Measurements from ENCODE around the gene NUCKS1.

NUCKS1 gene

DNA sequence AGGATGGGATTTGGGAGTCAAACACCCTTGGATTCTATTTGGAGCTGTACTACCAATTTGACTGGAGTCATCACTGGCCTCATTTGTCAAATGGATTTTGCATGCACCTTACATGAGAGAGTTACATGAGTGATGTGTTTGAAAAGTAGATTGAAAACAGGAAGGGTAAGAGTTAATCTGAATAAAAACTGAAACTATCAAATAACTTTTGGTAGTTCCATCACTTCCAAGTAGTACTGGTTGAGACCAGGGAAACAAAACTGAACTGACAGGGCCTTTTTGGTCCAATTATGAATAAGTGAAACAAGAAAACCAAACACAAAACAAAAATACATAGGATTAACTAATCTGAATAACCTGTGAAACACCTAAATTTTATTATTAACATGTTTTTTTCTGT is 30.2 kb downstream of the NUCKS1 start:
- no peak overlapping the region for H3K4me3 ChIP-seq (ENCODE audit: low read depth, low read length)
- in situ Hi-C loops (cut with HindIII; ENCODE audit: low sequenced_read_pairs) = no loop called here
- DNase-seq (ENCODE audit: low read depth) = no peak
- TF ChIP-seq, protein P1, sequence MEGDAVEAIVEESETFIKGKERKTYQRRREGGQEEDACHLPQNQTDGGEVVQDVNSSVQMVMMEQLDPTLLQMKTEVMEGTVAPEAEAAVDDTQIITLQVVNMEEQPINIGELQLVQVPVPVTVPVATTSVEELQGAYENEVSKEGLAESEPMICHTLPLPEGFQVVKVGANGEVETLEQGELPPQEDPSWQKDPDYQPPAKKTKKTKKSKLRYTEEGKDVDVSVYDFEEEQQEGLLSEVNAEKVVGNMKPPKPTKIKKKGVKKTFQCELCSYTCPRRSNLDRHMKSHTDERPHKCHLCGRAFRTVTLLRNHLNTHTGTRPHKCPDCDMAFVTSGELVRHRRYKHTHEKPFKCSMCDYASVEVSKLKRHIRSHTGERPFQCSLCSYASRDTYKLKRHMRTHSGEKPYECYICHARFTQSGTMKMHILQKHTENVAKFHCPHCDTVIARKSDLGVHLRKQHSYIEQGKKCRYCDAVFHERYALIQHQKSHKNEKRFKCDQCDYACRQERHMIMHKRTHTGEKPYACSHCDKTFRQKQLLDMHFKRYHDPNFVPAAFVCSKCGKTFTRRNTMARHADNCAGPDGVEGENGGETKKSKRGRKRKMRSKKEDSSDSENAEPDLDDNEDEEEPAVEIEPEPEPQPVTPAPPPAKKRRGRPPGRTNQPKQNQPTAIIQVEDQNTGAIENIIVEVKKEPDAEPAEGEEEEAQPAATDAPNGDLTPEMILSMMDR (IDR thresholded peaks at IDR 0.05; ENCODE audit: low read depth, low read length, missing control alignments) = no peak

DNA sequence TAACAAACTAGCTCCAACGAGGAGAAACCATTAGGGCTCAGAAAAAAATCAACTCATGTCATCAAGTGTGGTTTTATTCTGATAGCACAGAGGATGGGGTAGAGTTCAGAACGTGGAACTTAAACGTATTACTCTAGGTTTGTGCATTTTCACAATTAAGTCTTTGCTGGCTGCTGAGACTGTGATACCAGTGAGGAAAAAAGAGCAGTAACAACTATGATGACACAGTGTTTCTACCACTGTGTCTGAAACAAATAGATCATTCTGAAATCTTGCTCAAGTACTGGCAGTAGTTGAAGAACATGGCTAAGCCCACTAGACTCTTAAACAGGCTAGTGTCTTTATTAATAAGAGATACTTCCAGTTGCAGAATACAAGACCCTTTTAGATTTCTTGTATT is 31.0 kb downstream of the NUCKS1 start:
- H3K4me3 ChIP-seq (ENCODE audit: low read depth, low read length) = no peak overlapping the region
- DNase-seq (ENCODE audit: low read depth) = no peak
- in situ Hi-C loops (cut with HindIII; ENCODE audit: low sequenced_read_pairs) = no loop called here
- TF ChIP-seq, protein P1 (IDR thresholded peaks at IDR 0.05; ENCODE audit: low read depth, low read length, missing control alignments) = no peak

DNA sequence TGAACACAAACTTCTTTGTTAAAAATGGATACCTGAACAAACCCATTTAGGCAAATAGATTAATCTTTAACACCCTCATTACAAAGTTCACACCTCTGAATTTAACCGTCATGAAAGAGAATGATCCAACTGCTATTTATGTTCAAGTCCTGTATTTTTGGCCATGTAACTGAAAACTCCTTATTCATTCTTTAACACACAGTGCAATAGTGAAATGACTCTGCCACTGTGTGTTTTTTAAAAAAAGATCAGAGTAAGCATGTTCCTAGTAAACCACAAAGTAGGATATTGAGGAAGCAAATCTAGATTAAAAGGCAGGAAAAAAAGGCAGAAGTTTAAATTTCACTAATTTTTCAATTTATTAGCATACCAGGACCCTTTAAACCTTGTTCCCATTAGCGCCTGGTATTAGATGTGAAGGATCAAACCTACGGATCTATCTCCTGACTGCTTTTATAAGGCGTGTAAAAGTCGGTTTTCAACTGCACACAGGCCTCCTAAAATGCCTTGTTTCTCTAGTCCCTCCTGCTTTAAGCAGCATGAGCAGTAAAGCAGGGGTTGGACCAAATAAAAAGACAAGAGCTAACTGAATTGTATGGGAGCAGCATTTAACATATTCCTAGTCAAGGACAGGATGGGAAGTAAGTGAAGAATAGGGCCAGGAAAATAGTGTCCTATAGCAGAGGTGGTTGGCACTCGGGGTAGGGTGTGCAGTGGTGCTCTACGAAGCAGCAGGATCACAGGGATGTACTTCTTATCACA is 33.4 kb downstream of the NUCKS1 start:
- in situ Hi-C loops (cut with HindIII; ENCODE audit: low sequenced_read_pairs) = no loop called here
- DNase-seq (ENCODE audit: low read depth) = no peak
- TF ChIP-seq, protein P1 (IDR thresholded peaks at IDR 0.05; ENCODE audit: low read depth, low read length, missing control alignments) = no peak
- no peak overlapping the region for H3K4me3 ChIP-seq (ENCODE audit: low read depth, low read length)

DNA sequence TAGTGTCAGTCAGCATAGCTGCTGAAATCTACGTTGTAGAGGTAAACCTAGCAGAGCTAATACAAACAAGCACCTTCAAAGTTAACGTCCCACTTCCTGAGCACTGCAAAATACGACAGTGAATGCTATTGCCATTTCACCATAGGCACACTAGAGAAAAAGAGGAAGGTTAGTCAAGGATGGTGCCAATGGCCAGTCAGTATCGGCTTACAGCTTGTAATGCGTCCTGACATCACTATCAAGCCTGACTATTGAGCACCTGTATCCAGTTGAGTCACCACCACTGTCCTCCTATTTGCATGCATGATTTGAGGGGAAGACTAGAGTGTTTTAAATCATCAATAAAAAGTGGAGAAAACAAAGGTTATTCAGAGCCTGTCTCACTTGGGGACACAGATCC is 34.4 kb downstream of the NUCKS1 start:
- TF ChIP-seq, protein P1 (IDR thresholded peaks at IDR 0.05; ENCODE audit: low read depth, low read length, missing control alignments) = no peak
- H3K4me3 ChIP-seq (ENCODE audit: low read depth, low read length) = no peak overlapping the region
- DNase-seq (ENCODE audit: low read depth) = no peak
- in situ Hi-C loops (cut with HindIII; ENCODE audit: low sequenced_read_pairs) = no loop called here

DNA sequence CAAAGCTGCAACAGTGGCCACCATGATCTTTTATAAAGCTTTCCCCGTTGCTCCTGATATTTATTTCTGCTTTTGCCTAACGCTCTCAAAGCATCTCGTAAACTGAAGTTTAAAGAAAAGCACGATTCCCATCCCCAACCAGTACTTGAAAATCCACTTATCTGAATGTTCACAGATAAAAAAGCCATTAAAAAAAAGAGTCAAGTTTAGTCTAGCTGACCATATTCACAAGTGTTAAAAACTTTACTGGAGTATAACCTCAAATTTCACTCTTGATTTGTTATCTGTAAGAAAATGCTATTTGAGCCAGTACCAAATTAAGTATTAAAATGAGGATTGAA is 35.1 kb downstream of the NUCKS1 start:
- in situ Hi-C loops (cut with HindIII; ENCODE audit: low sequenced_read_pairs) = loop anchor here (5.0 kb wide), 2 partner anchors 53 to 128 kb away; no protein-coding TSS in a partner anchor
- no peak overlapping the region for H3K4me3 ChIP-seq (ENCODE audit: low read depth, low read length)
- no peak for DNase-seq (ENCODE audit: low read depth)
- TF ChIP-seq, protein P1 (IDR thresholded peaks at IDR 0.05; ENCODE audit: low read depth, low read length, missing control alignments) = no peak

DNA sequence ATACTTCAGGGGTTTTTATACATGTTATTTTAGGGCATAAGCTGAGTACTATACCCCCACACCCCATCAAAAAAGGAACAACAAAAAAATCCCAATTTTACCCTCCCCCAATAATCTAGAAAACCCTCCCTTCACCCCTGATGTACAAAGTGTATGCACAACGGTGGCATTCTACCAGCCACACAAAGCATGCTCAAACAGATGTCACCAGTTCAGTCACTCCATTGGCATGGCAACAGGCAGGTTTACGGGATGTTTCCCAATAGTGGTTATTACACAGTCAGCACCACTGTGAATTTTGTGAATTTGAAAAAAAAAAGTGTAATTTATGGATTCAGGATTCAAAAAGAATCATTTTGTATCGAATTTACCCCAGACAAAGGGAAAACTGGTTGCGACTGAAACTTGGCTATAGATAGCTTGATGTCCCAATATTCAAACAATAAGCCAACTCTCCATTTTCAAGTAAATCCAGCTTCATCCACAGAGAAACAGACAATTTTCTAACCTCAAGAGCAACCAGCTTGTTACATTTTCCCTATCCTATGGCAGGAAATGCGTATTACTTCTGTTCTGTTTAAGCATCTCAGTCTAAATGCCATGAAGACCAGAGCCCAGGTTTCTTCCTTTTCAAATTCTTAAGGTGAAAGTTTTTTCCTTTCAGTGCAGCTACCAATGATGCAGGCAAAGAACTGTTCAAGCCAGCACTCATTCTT is 35.6 kb downstream of the NUCKS1 start:
- in situ Hi-C loops (cut with HindIII; ENCODE audit: low sequenced_read_pairs) = loop anchor here (5.0 kb wide), 2 partner anchors 52 to 127 kb away; no protein-coding TSS in a partner anchor
- no peak for DNase-seq (ENCODE audit: low read depth)
- TF ChIP-seq, protein P1 (IDR thresholded peaks at IDR 0.05; ENCODE audit: low read depth, low read length, missing control alignments) = no peak
- H3K4me3 ChIP-seq (ENCODE audit: low read depth, low read length) = no peak overlapping the region

Measured in astrocyte of the cerebellum (primary cell).